A673 (cell line): ENCODE data around the gene NPEPL1. TPM values are rescaled to one million over a fixed set of nuclear protein-coding genes. Genes with fewer than 3 reads are reported as not detected.

Experiments
- BruUV-seq: library from RNA; stranded (reverse); fragments of 400-500 nt; replicated peaks from 2 replicates; lab custom pipeline; 2021; lab: Mats Ljungman, UMichigan
- CTCF ChIA-PET: fragments of 300-600 bp; sonication (Branson Sonifier 250); formaldehyde crosslinking; loops from one replicate; lab custom pipeline; 2022; ENCODE audit warnings: antibody characterized with exemption; lab: Charles Lee
- POLR2A ChIA-PET: fragments of 300-600 bp; sonication (Branson Sonifier 250); formaldehyde crosslinking; loops from one replicate; lab custom pipeline; 2022; ENCODE audit warnings: antibody characterized with exemption; ENCODE audit not compliant: low non-redundant PET; lab: Charles Lee
- DNase-seq: peaks from one replicate; pipeline ENCODE4 v3.0.0-alpha.2; 2015; ENCODE audit warnings: low spot score
- H3K27ac ChIP-seq: fragments of 200-600 bp; sonication (generic); 2 replicates; pipeline ENCODE4 v1.5.1; 2016; ENCODE audit warnings: mixed run types, low read depth, mild to moderate bottlenecking, mixed read lengths, antibody characterized with exemption, low read length; ENCODE audit not compliant: poor library complexity, severe bottlenecking
- H3K27me3 ChIP-seq: fragments of 200-600 bp; sonication (generic); replicated peaks from 2 replicates; pipeline ENCODE4 v1.6.1; 2017; ENCODE audit warnings: mixed run types, low read depth, mild to moderate bottlenecking, mixed read lengths, antibody characterized with exemption, low read length; ENCODE audit not compliant: insufficient read depth, poor library complexity
- H3K36me3 ChIP-seq: fragments of 200-600 bp; sonication (generic); 2 replicates; pipeline ENCODE4 v1.6.1; 2016; ENCODE audit warnings: mixed run types, mild to moderate bottlenecking, mixed read lengths, antibody characterized with exemption, low read length; ENCODE audit not compliant: insufficient read depth, poor library complexity, severe bottlenecking
- H3K4me1 ChIP-seq: fragments of 200-600 bp; sonication (generic); 2 replicates; pipeline ENCODE4 v1.6.1; 2017; ENCODE audit warnings: mixed run types, mild to moderate bottlenecking, mixed read lengths, antibody characterized with exemption, low read length; ENCODE audit not compliant: insufficient read depth, poor library complexity, severe bottlenecking
- H3K4me3 ChIP-seq: fragments of 200-600 bp; sonication (generic); 2 replicates; pipeline ENCODE4 v1.5.1; 2016; ENCODE audit warnings: low read depth, mixed run types, mild to moderate bottlenecking, mixed read lengths, low read length; ENCODE audit not compliant: poor library complexity, severe bottlenecking
- H3K9me3 ChIP-seq: fragments of 200-600 bp; sonication (generic); 2 replicates; pipeline ENCODE4 v1.6.1; 2016; ENCODE audit warnings: mixed run types, low read depth, mild to moderate bottlenecking, mixed read lengths, antibody characterized with exemption, low read length; ENCODE audit not compliant: poor library complexity, severe bottlenecking
- CTCF ChIP-seq: fragments of 300-800, 200-600 bp; sonication (generic); conservative IDR thresholded peaks from 2 replicates; pipeline ENCODE4 v1.5.1; 2017; ENCODE audit warnings: low read depth, mild to moderate bottlenecking, antibody characterized with exemption, low read length, moderate library complexity, mixed read lengths
- EZH2 ChIP-seq: fragments of 200-600 bp; sonication (generic); IDR thresholded peaks from 2 replicates; pipeline ENCODE4 v1.6.1; 2017; ENCODE audit warnings: borderline replicate concordance, low read depth, mild to moderate bottlenecking, mixed read lengths, antibody characterized with exemption, low read length; ENCODE audit not compliant: poor library complexity, severe bottlenecking
- intact Hi-C: fragments of 100-400 bp; cut with micrococcal nuclease; formaldehyde crosslinking; loops from one replicate; pipeline ENCODE4 v1.10.0; 2022; ENCODE audit not compliant: unreplicated experiment
- total RNA-seq: library from RNA; stranded (reverse); gene quantifications from 2 replicates; pipeline ENCODE4 v1.2.3, GENCODE V29; 2021

The NPEPL1 gene
- total RNA-seq, 1 experiment from 2014 or later = 15.8 TPM

DNA sequence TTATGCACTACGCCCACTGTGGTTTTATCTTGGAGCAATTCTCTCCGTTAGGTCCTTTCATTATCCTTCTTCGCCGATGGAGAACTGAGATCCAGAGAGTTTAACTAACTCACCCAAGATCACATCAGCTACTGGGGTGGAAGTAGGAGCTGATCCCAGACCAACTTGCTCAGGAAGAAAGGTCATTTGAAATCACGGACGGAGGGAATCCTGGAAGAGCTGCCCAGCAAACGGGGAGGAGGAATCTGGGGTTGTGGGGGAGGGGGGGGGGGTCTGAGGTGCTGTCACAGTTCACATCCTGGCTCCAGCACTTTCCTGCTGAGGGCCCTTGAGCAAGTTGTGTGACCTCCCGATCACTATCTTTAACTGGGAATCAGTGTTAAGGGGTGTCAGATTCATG lies 62.0 kb downstream of the NPEPL1 start:
- no peaks in the 10 kb centered on the region for H3K36me3 ChIP-seq
- no peaks in the 10 kb centered on the region for H3K9me3 ChIP-seq
- TF ChIP-seq EZH2 = no peak
- no peak for TF ChIP-seq CTCF
- DNase-seq = no peak
- no peak overlapping the region for H3K27ac ChIP-seq
- POLR2A ChIA-PET = interaction anchor here (0.6 kb wide), 2 partner anchors 680 to 849 kb away, joined by 3 to 21 read pairs; no protein-coding TSS in a partner anchor
- no TSS peak for BruUV-seq
- intact Hi-C loops = no loop called here
- H3K4me3 ChIP-seq = no peak overlapping the region
- CTCF ChIA-PET = no interaction called here
- H3K27me3 ChIP-seq = peaks cover 21% of the 10 kb centered on the region
- no peaks in the 10 kb centered on the region for H3K4me1 ChIP-seq

- intact Hi-C loops = no loop called here
- Histone ChIP-seq H3K4me1 (no peaks in the 10 kb centered on the region), H3K9me3 (no peaks in the 10 kb centered on the region), H3K27me3 (peaks cover 25% of the 10 kb centered on the region), H3K4me3 (no peak overlapping the region), H3K36me3 (no peaks in the 10 kb centered on the region), H3K27ac (no peak overlapping the region)
- no peak for TF ChIP-seq EZH2
- TF ChIP-seq CTCF = no peak
- DNase-seq = no peak
- no TSS peak for BruUV-seq
- ChIA-PET POLR2A (interaction anchor here (0.6 kb wide), 2 partner anchors 8 to 679 kb away, joined by 3 to 21 read pairs; no protein-coding TSS in a partner anchor), CTCF (no interaction called here)
Observed at GRCh38 chr20:58755062-58755697, 62.6 kb downstream of the NPEPL1 start.

GRCh38 chr20:58755766-58756449 lies 63.3 kb downstream of the NPEPL1 start:
- Histone ChIP-seq H3K9me3 (no peaks in the 10 kb centered on the region), H3K4me1 (no peaks in the 10 kb centered on the region), H3K36me3 (no peaks in the 10 kb centered on the region), H3K4me3 (no peak overlapping the region), H3K27ac (no peak overlapping the region), H3K27me3 (peaks cover 29% of the 10 kb centered on the region)
- intact Hi-C loops = no loop called here
- ChIA-PET CTCF (no interaction called here), POLR2A (interaction anchor here (0.6 kb wide), 1 partner anchor 9 kb away, joined by 3 read pairs; no protein-coding TSS in a partner anchor)
- no peak for DNase-seq
- TF ChIP-seq CTCF (no peak), EZH2 (no peak)
- no TSS peak for BruUV-seq
